Activated CD8-positive, alpha-beta T cell treated with anti-CD3 and anti-CD28 coated beads, Interleukin-2, amount 10 ng/mL, durations not matched to agents 7 days and 5 days (primary cell): ENCODE results near the gene KIF4A. TPM values are rescaled to one million over a fixed set of nuclear protein-coding genes. Genes with fewer than 3 reads are reported as not detected.
"Not testable (repeated sequence)": the region's sequence is repeated elsewhere in the genome, so short reads cannot be mapped to it uniquely, and the experiment has no call there.

Source experiments
- ATAC-seq: fragments of 150-1000 bp; cut with Tn5 transposase; one replicate; pipeline ENCODE4 v1.10.0; 2021; ENCODE audit warnings: moderate library complexity
- CTCF ChIA-PET: fragments of 350-600 bp; sonication (Branson Sonifier 250); formaldehyde crosslinking; loops from one replicate; lab custom pipeline; 2021; ENCODE audit warnings: antibody characterized with exemption; lab: Charles Lee
- POLR2A ChIA-PET: fragments of 350-600 bp; sonication (Branson Sonifier 250); formaldehyde crosslinking; loops from one replicate; lab custom pipeline; 2021; ENCODE audit warnings: antibody characterized with exemption; lab: Charles Lee
- DNase-seq: peaks from one replicate; pipeline ENCODE4 v3.0.0-alpha.2; 2020
- H3K27ac Mint-ChIP-seq: one replicate; pipeline ENCODE4 v1.8.0; 2021; ENCODE audit warnings: mild to moderate bottlenecking, mixed read lengths
- H3K27me3 Mint-ChIP-seq: one replicate; pipeline ENCODE4 v1.8.0; 2021; ENCODE audit warnings: low read depth, mixed read lengths
- H3K36me3 Mint-ChIP-seq: one replicate; pipeline ENCODE4 v1.8.0; 2021; ENCODE audit warnings: low read depth, mixed read lengths
- H3K4me1 Mint-ChIP-seq: one replicate; pipeline ENCODE4 v1.8.0; 2021; ENCODE audit warnings: low read depth, mixed read lengths
- H3K4me3 Mint-ChIP-seq: one replicate; pipeline ENCODE4 v1.8.0; 2021; ENCODE audit warnings: mild to moderate bottlenecking, mixed read lengths
- H3K9me3 Mint-ChIP-seq: one replicate; pipeline ENCODE4 v1.8.0; 2022; ENCODE audit warnings: mixed read lengths; ENCODE audit not compliant: insufficient read depth
- total RNA-seq, 2 experiments: library from RNA; stranded (reverse); gene quantifications; one replicate each; pipeline ENCODE4 v1.2.3, GENCODE V29; 2021

KIF4A gene
- 10 to 100 TPM; 41.3 to 44.3 TPM for total RNA-seq

GRCh38 chrX:70289793-70290770, at the start of gene KIF4A, which contains the start of gene PDZD11:
KIF4A (plus strand) TSS chrX:70290104; CDS start chrX:70290459, 355 bp downstream.
PDZD11 (minus strand) TSS chrX:70289927; CDS start chrX:70289341, 586 bp downstream.
- ChIA-PET CTCF (no interaction called here), POLR2A (interaction anchor here (0.6 to 2.1 kb wide), 7 partner anchors 9 to 892 kb away, joined by 3 to 7 read pairs (median 3); partner anchors contain the start of gene IGBP1)
- peaks cover 30% of the 10 kb centered on the region for H3K4me1 Mint-ChIP-seq
- peaks cover 46% of the 10 kb centered on the region for H3K36me3 Mint-ChIP-seq
- H3K27me3 Mint-ChIP-seq: no peaks in the 10 kb centered on the region
- DNase-seq (peak; percentile 87), ATAC-seq (peak; percentile 99)
- H3K27ac Mint-ChIP-seq: peak within 1 kb of the TSS; percentile 94
- H3K4me3 Mint-ChIP-seq: peak within 1 kb of the TSS; percentile 94
- no peaks in the 10 kb centered on the region for H3K9me3 Mint-ChIP-seq

GRCh38 chrX:70240751-70241150, 49.2 kb upstream of the KIF4A start:
- CTCF ChIA-PET: interaction anchor here (0.6 kb wide), 1 partner anchor 221 kb away, joined by 3 read pairs; no protein-coding TSS in a partner anchor
- Mint-ChIP-seq H3K27ac (no peak overlapping the region), H3K9me3 (no peaks in the 10 kb centered on the region), H3K4me3 (no peak overlapping the region), H3K4me1 (no peaks in the 10 kb centered on the region), H3K27me3 (no peaks in the 10 kb centered on the region), H3K36me3 (no peaks in the 10 kb centered on the region)
- DNase-seq: no peak
- POLR2A ChIA-PET: no interaction called here
- no peak for ATAC-seq

- POLR2A ChIA-PET: no interaction called here
- Mint-ChIP-seq H3K27me3 (no peaks in the 10 kb centered on the region), H3K9me3 (no peaks in the 10 kb centered on the region), H3K4me1 (no peaks in the 10 kb centered on the region), H3K27ac (no peak overlapping the region), H3K36me3 (no peaks in the 10 kb centered on the region), H3K4me3 (no peak overlapping the region)
- CTCF ChIA-PET: no interaction called here
- no peak for ATAC-seq
- DNase-seq: no peak
These were observed 48.4 kb upstream of the KIF4A start for GRCh38 chrX:70241501-70241900.

GRCh38 chrX:70243601-70244000, 46.3 kb upstream of the KIF4A start:
- POLR2A ChIA-PET, DNase-seq, H3K9me3 Mint-ChIP-seq, CTCF ChIA-PET, H3K4me3 Mint-ChIP-seq, H3K36me3 Mint-ChIP-seq, H3K4me1 Mint-ChIP-seq, H3K27ac Mint-ChIP-seq, ATAC-seq, H3K27me3 Mint-ChIP-seq: not testable (repeated sequence)

- Mint-ChIP-seq H3K27ac (no peak overlapping the region), H3K4me1 (no peaks in the 10 kb centered on the region), H3K27me3 (no peaks in the 10 kb centered on the region), H3K4me3 (no peak overlapping the region), H3K9me3 (no peaks in the 10 kb centered on the region), H3K36me3 (no peaks in the 10 kb centered on the region)
- ChIA-PET CTCF (no interaction called here), POLR2A (no interaction called here)
- no peak for DNase-seq
- ATAC-seq: no peak
These were observed 45.0 kb upstream of the KIF4A start for GRCh38 chrX:70244881-70245280.

- H3K27me3 Mint-ChIP-seq: no peaks in the 10 kb centered on the region
- no peak overlapping the region for H3K27ac Mint-ChIP-seq
- POLR2A ChIA-PET: no interaction called here
- no peaks in the 10 kb centered on the region for H3K4me1 Mint-ChIP-seq
- no peak overlapping the region for H3K4me3 Mint-ChIP-seq
- ATAC-seq: no peak
- no peak for DNase-seq
- CTCF ChIA-PET: no interaction called here
- no peaks in the 10 kb centered on the region for H3K36me3 Mint-ChIP-seq
- H3K9me3 Mint-ChIP-seq: no peaks in the 10 kb centered on the region
These were observed 42.7 kb upstream of the KIF4A start for GRCh38 chrX:70247252-70247651.

- Mint-ChIP-seq H3K27ac (no peak overlapping the region), H3K36me3 (no peaks in the 10 kb centered on the region), H3K9me3 (no peaks in the 10 kb centered on the region), H3K4me3 (no peak overlapping the region), H3K27me3 (no peaks in the 10 kb centered on the region), H3K4me1 (peaks cover 8% of the 10 kb centered on the region)
- ChIA-PET CTCF (no interaction called here), POLR2A (no interaction called here)
- DNase-seq: no peak
- no peak for ATAC-seq
These were observed 37.4 kb upstream of the KIF4A start for GRCh38 chrX:70252491-70252890.

GRCh38 chrX:70253377-70254062, 36.4 kb upstream of the KIF4A start:
- ATAC-seq: no peak

GRCh38 chrX:70254063-70254400, 35.9 kb upstream of the KIF4A start:
- POLR2A ChIA-PET: no interaction called here
- H3K27ac Mint-ChIP-seq: no peak overlapping the region
- no peak for DNase-seq
- H3K9me3 Mint-ChIP-seq: no peaks in the 10 kb centered on the region
- no peaks in the 10 kb centered on the region for H3K27me3 Mint-ChIP-seq
- CTCF ChIA-PET: no interaction called here
- no peak for ATAC-seq
- no peaks in the 10 kb centered on the region for H3K36me3 Mint-ChIP-seq
- H3K4me3 Mint-ChIP-seq: no peak overlapping the region
- peaks cover 8% of the 10 kb centered on the region for H3K4me1 Mint-ChIP-seq

More at GRCh38 chrX:70253377-70254062, 36.4 kb upstream of the KIF4A start:
- H3K27ac Mint-ChIP-seq: no peak overlapping the region
- POLR2A ChIA-PET: no interaction called here
- H3K36me3 Mint-ChIP-seq: no peaks in the 10 kb centered on the region
- no peaks in the 10 kb centered on the region for H3K27me3 Mint-ChIP-seq
- CTCF ChIA-PET: no interaction called here
- H3K4me1 Mint-ChIP-seq: peaks cover 8% of the 10 kb centered on the region
- no peak for DNase-seq
- no peaks in the 10 kb centered on the region for H3K9me3 Mint-ChIP-seq
- H3K4me3 Mint-ChIP-seq: no peak overlapping the region

GRCh38 chrX:70254909-70255308, 35.0 kb upstream of the KIF4A start:
- peaks cover 8% of the 10 kb centered on the region for H3K4me1 Mint-ChIP-seq
- POLR2A ChIA-PET: no interaction called here
- H3K27me3 Mint-ChIP-seq: no peaks in the 10 kb centered on the region

GRCh38 chrX:70255452-70255851, 34.5 kb upstream of the KIF4A start:
- POLR2A ChIA-PET: no interaction called here
- ATAC-seq (no peak), DNase-seq (no peak)
- Mint-ChIP-seq H3K27me3 (no peaks in the 10 kb centered on the region), H3K4me1 (peaks cover 8% of the 10 kb centered on the region), H3K36me3 (no peaks in the 10 kb centered on the region), H3K4me3 (no peak overlapping the region), H3K9me3 (no peaks in the 10 kb centered on the region), H3K27ac (no peak overlapping the region)
- CTCF ChIA-PET: no interaction called here

More at GRCh38 chrX:70254909-70255308, 35.0 kb upstream of the KIF4A start:
- no peak overlapping the region for H3K27ac Mint-ChIP-seq
- no peak for ATAC-seq
- DNase-seq: no peak
- H3K9me3 Mint-ChIP-seq: no peaks in the 10 kb centered on the region
- no peak overlapping the region for H3K4me3 Mint-ChIP-seq
- CTCF ChIA-PET: no interaction called here
- H3K36me3 Mint-ChIP-seq: no peaks in the 10 kb centered on the region
